ENCODE results near the gene GALK1. TPM values are rescaled to one million over a fixed set of nuclear protein-coding genes. Genes with fewer than 3 reads are reported as not detected.

The GALK1 gene
- total and polyA plus RNA-seq, 9 of the 15 experiments (the other 6 are each of a cell fraction or from before 2014, with no cell fraction given): 0.45 to 51.6 (median 17.4) TPM

GRCh38 chr17:75784473-75785015 lies 19.6 kb upstream of the GALK1 start, which contains the start of gene UNK (continued):
- no peak for TF ChIP-seq ID3 (CRISPR knock-in tag; IDR thresholded peaks at IDR 0.05)
- no peak for TF ChIP-seq ID3 (tag; IDR thresholded peaks at IDR 0.05)
- TF ChIP-seq ZFPM2 (CRISPR knock-in tag; IDR thresholded peaks at IDR 0.05): no peak
- no peak for TF ChIP-seq ZNF507 (tag; conservative IDR thresholded peaks at IDR 0.05)
- TF ChIP-seq GMEB1 (CRISPR knock-in tag; IDR thresholded peaks at IDR 0.05): peak; percentile 95
- TF ChIP-seq, protein P1, sequence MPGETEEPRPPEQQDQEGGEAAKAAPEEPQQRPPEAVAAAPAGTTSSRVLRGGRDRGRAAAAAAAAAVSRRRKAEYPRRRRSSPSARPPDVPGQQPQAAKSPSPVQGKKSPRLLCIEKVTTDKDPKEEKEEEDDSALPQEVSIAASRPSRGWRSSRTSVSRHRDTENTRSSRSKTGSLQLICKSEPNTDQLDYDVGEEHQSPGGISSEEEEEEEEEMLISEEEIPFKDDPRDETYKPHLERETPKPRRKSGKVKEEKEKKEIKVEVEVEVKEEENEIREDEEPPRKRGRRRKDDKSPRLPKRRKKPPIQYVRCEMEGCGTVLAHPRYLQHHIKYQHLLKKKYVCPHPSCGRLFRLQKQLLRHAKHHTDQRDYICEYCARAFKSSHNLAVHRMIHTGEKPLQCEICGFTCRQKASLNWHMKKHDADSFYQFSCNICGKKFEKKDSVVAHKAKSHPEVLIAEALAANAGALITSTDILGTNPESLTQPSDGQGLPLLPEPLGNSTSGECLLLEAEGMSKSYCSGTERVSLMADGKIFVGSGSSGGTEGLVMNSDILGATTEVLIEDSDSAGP (CRISPR knock-in tag; IDR thresholded peaks at IDR 0.05): no peak
- no peak for TF ChIP-seq DNMT1 (IDR thresholded peaks at IDR 0.05)
- TF ChIP-seq RHOXF2B (CRISPR knock-in tag; conservative IDR thresholded peaks at IDR 0.05): no peak
- no peak for TF ChIP-seq LCOR (CRISPR knock-in tag; IDR thresholded peaks at IDR 0.05)
- no peak for TF ChIP-seq ZC3H8 (IDR thresholded peaks at IDR 0.05)
- no peak for TF ChIP-seq ARID1B (IDR thresholded peaks at IDR 0.05)
- TF ChIP-seq SP1 (CRISPR knock-in tag; IDR thresholded peaks at IDR 0.05): no peak; the same call in none of the 2 replicates
- no peak for TF ChIP-seq DPF2 (IDR thresholded peaks at IDR 0.05)
- no peak for TF ChIP-seq ZNF133 (CRISPR knock-in tag; IDR thresholded peaks at IDR 0.05)
- no peak for TF ChIP-seq ZNF717 (CRISPR knock-in tag; IDR thresholded peaks at IDR 0.05)
- TF ChIP-seq PYGO2 (tag; IDR thresholded peaks at IDR 0.05): no peak
- no peak for TF ChIP-seq FUS (optimal IDR thresholded peaks at IDR 0.05; ENCODE audit: low read depth, low read length)
- TF ChIP-seq MEF2A (IDR thresholded peaks at IDR 0.05; ENCODE audit: control insufficient read depth, low read depth, low read length): no peak
- TF ChIP-seq, protein P2, sequence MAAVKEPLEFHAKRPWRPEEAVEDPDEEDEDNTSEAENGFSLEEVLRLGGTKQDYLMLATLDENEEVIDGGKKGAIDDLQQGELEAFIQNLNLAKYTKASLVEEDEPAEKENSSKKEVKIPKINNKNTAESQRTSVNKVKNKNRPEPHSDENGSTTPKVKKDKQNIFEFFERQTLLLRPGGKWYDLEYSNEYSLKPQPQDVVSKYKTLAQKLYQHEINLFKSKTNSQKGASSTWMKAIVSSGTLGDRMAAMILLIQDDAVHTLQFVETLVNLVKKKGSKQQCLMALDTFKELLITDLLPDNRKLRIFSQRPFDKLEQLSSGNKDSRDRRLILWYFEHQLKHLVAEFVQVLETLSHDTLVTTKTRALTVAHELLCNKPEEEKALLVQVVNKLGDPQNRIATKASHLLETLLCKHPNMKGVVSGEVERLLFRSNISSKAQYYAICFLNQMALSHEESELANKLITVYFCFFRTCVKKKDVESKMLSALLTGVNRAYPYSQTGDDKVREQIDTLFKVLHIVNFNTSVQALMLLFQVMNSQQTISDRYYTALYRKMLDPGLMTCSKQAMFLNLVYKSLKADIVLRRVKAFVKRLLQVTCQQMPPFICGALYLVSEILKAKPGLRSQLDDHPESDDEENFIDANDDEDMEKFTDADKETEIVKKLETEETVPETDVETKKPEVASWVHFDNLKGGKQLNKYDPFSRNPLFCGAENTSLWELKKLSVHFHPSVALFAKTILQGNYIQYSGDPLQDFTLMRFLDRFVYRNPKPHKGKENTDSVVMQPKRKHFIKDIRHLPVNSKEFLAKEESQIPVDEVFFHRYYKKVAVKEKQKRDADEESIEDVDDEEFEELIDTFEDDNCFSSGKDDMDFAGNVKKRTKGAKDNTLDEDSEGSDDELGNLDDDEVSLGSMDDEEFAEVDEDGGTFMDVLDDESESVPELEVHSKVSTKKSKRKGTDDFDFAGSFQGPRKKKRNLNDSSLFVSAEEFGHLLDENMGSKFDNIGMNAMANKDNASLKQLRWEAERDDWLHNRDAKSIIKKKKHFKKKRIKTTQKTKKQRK (IDR thresholded peaks at IDR 0.05; ENCODE audit: borderline replicate concordance, low read depth, low read length): no peak
- TF ChIP-seq TFAM (CRISPR knock-in tag; conservative IDR thresholded peaks at IDR 0.05): no peak
- TF ChIP-seq ZNF143 (CRISPR knock-in tag; IDR thresholded peaks at IDR 0.05): peak; percentile 99
- no peak for TF ChIP-seq RBM34 (IDR thresholded peaks at IDR 0.05; ENCODE audit: borderline replicate concordance, insufficient read depth, low read length)
- no peak for TF ChIP-seq HDAC6 (IDR thresholded peaks at IDR 0.05; ENCODE audit: low read depth, low read length)
- no peak for TF ChIP-seq FOS (IDR thresholded peaks at IDR 0.05; ENCODE audit: extremely low read depth, insufficient read length)

Data from K562 (cell line).